HEK293 (cell line): ENCODE measurements around the gene BLOC1S1.
A peak's percentile ranks its signal among the peaks of the same experiment; 100 is the strongest.

Experiments
- CTCF ChIA-PET: fragments of 350-600 bp; formaldehyde crosslinking; extraction: SDS; loops from one replicate; lab custom pipeline; 2021; ENCODE audit warnings: antibody characterized with exemption; lab: Yijun Ruan, JAX
- POLR2A ChIA-PET: fragments of 300-600 bp; formaldehyde crosslinking; extraction: SDS; loops from one replicate; lab custom pipeline; 2020; ENCODE audit warnings: antibody characterized with exemption, inconsistent platforms; lab: Yijun Ruan, JAX
- H3K27ac ChIP-seq: fragments of 200-500 bp; sonication (Bioruptor generic); 2 replicates; pipeline ENCODE4 v1.5.1; 2014; ENCODE audit warnings: low read depth, low read length, control low read depth, inconsistent platforms; ENCODE audit errors: extremely low read depth
- H3K36me3 ChIP-seq, 2 experiments: fragments of 200-500 bp in 1 of 2; sonication (Bioruptor generic) in 1 of 2; 1 replicate in 1 of 2; 2 replicates in 1 of 2; pipeline ENCODE4 v1.5.1; 2014 to 2017; ENCODE audit warnings: inconsistent platforms in 2 of 2, low read length in 2 of 2; ENCODE audit not compliant: control insufficient read depth in 2 of 2, insufficient read depth in 1 of 2
- H3K4me1 ChIP-seq: fragments of 200-500 bp; sonication (Bioruptor generic); 2 replicates; pipeline ENCODE4 v1.5.1; 2014; ENCODE audit warnings: mild to moderate bottlenecking, low read length, inconsistent platforms; ENCODE audit not compliant: control insufficient read depth, insufficient read depth
- H3K4me3 ChIP-seq: 2 replicates; pipeline ENCODE4 v1.5.1; 2011; ENCODE audit warnings: low read depth, mild to moderate bottlenecking, control low read depth, low read length, moderate library complexity
- H3K9me3 ChIP-seq: fragments of 200-500 bp; sonication (Bioruptor generic); 2 replicates; pipeline ENCODE4 v1.5.1; 2014; ENCODE audit warnings: low read depth, low read length, inconsistent platforms; ENCODE audit not compliant: control insufficient read depth, insufficient read depth
- FEZF1 ChIP-seq: fragments of 450-650 bp; formaldehyde crosslinking; IDR thresholded peaks from 2 replicates; pipeline ENCODE4 v1.5.1; 2016; ENCODE audit warnings: missing biosample characterization, missing genetic modification characterization
- IKZF3 ChIP-seq: fragments of 450-650 bp; IDR thresholded peaks from 2 replicates; pipeline ENCODE4 v1.5.0; 2018; ENCODE audit warnings: missing biosample characterization, mild to moderate bottlenecking, missing genetic modification characterization, moderate library complexity
- SP7 ChIP-seq: fragments of 450-650 bp; formaldehyde crosslinking; IDR thresholded peaks from 2 replicates; pipeline ENCODE4 v1.5.1; 2016; ENCODE audit warnings: missing biosample characterization, missing genetic modification characterization
- ZBTB21 ChIP-seq: fragments of 450-650 bp; formaldehyde crosslinking; IDR thresholded peaks from 2 replicates; pipeline ENCODE4 v1.5.1; 2017; ENCODE audit warnings: missing biosample characterization, missing genetic modification characterization
- ZNF354C ChIP-seq: fragments of 450-650 bp; formaldehyde crosslinking; IDR thresholded peaks from 2 replicates; pipeline ENCODE4 v1.5.1; 2016; ENCODE audit warnings: missing biosample characterization, missing genetic modification characterization, low read depth, borderline replicate concordance
- ZNF391 ChIP-seq: fragments of 450-650 bp; formaldehyde crosslinking; IDR thresholded peaks from 2 replicates; pipeline ENCODE4 v1.5.1; 2016; ENCODE audit warnings: low read depth, missing biosample characterization, missing genetic modification characterization, borderline replicate concordance
- ZNF433 ChIP-seq: fragments of 450-650 bp; formaldehyde crosslinking; IDR thresholded peaks from 2 replicates; pipeline ENCODE4 v1.5.1; 2016; ENCODE audit warnings: missing biosample characterization, missing genetic modification characterization, low read depth
- ZNF473 ChIP-seq: fragments of 450-650 bp; formaldehyde crosslinking; IDR thresholded peaks from 2 replicates; pipeline ENCODE4 v1.5.1; 2017; ENCODE audit warnings: missing biosample characterization, missing genetic modification characterization
- ZNF623 ChIP-seq: fragments of 450-650 bp; formaldehyde crosslinking; IDR thresholded peaks from 2 replicates; pipeline ENCODE4 v1.5.1; 2016; ENCODE audit warnings: missing biosample characterization, missing genetic modification characterization
- ZNF658 ChIP-seq: fragments of 450-650 bp; formaldehyde crosslinking; IDR thresholded peaks from 2 replicates; pipeline ENCODE4; 2016; ENCODE audit warnings: missing biosample characterization, missing genetic modification characterization
- ZNF843 ChIP-seq: fragments of 450-650 bp; formaldehyde crosslinking; IDR thresholded peaks from 2 replicates; pipeline ENCODE4 v1.5.1; 2016; ENCODE audit warnings: missing biosample characterization, missing genetic modification characterization
- ZSCAN16 ChIP-seq: fragments of 450-650 bp; formaldehyde crosslinking; IDR thresholded peaks from 2 replicates; pipeline ENCODE4 v1.5.1; 2016; ENCODE audit warnings: missing biosample characterization, missing genetic modification characterization
- TF ChIP-seq, protein P1 (sequence below): fragments of 450-650 bp; formaldehyde crosslinking; IDR thresholded peaks from 2 replicates; pipeline ENCODE4 v1.5.1; 2016; ENCODE audit warnings: missing biosample characterization, missing genetic modification characterization
- TF ChIP-seq, protein P2 (sequence below): fragments of 450-650 bp; formaldehyde crosslinking; IDR thresholded peaks from 2 replicates; pipeline ENCODE4 v1.5.1; 2016; ENCODE audit warnings: missing biosample characterization, missing genetic modification characterization
- TF ChIP-seq, protein P3 (sequence below): fragments of 450-650 bp; formaldehyde crosslinking; IDR thresholded peaks from 2 replicates; pipeline ENCODE4 v1.5.1; 2017; ENCODE audit warnings: missing biosample characterization, mild to moderate bottlenecking, missing genetic modification characterization, moderate library complexity
- TF ChIP-seq, protein P4 (sequence below): fragments of 450-650 bp; formaldehyde crosslinking; IDR thresholded peaks from 2 replicates; pipeline ENCODE4 v1.5.1; 2017; ENCODE audit warnings: missing biosample characterization, missing genetic modification characterization
- TF ChIP-seq, protein P5 (sequence below): fragments of 450-650 bp; formaldehyde crosslinking; IDR thresholded peaks from 2 replicates; pipeline ENCODE4 v1.5.1; 2016; ENCODE audit warnings: missing biosample characterization, missing genetic modification characterization

BLOC1S1 gene

DNA sequence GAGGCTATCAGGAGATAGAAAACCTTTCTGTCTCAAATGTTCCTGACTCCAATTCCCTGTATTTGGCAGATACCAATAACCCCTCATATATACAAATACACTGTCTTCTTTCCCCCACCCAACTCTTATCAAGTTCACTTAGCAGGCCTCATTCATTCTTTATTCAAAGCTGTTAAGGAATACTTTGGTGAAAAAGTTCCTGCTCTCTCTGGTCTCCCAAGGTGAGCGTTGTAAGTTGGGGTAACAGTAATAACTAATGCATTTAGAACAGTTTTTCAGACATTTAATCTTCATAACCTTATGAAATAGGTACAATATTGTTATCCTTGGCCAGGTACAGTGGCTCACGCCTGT, 23.2 kb downstream of the BLOC1S1 start:
- ChIA-PET CTCF (interaction anchor here (0.6 to 6.8 kb wide), 51 partner anchors 9 to 1021 kb away, joined by 3 to 127 read pairs (median 7); partner anchors contain the start of genes CD63, DNAJC14, ORMDL2 and RDH5), POLR2A (interaction anchor here (1.0 to 3.4 kb wide), 12 partner anchors 8 to 378 kb away, joined by 3 to 24 read pairs (median 4); partner anchors contain the start of genes CD63, DNAJC14, PA2G4 and PYM1)
- Histone ChIP-seq H3K9me3 (no peaks in the 10 kb centered on the region), H3K36me3 (no peaks in the 10 kb centered on the region), H3K27ac (no peak overlapping the region), H3K4me3 (no peak overlapping the region), H3K4me1 (peaks cover 11% of the 10 kb centered on the region; the same call in 1 of the 2 replicates)
- TF ChIP-seq, protein P1, sequence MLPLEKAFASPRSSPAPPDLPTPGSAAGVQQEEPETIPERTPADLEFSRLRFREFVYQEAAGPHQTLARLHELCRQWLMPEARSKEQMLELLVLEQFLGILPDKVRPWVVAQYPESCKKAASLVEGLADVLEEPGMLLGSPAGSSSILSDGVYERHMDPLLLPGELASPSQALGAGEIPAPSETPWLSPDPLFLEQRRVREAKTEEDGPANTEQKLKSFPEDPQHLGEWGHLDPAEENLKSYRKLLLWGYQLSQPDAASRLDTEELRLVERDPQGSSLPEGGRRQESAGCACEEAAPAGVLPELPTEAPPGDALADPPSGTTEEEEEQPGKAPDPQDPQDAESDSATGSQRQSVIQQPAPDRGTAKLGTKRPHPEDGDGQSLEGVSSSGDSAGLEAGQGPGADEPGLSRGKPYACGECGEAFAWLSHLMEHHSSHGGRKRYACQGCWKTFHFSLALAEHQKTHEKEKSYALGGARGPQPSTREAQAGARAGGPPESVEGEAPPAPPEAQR (tag by site-specific recombination) = no peak
- TF ChIP-seq ZSCAN16 (tag by site-specific recombination) (no peak), ZBTB21 (tag by site-specific recombination) (no peak), ZNF843 (tag by site-specific recombination) (0 out of 2 replicates have a peak, but pooled peaks have one; percentile 1), ZNF354C (tag by site-specific recombination) (no peak), ZNF391 (tag by site-specific recombination) (no peak), ZNF658 (tag by site-specific recombination) (no peak), ZNF473 (tag by site-specific recombination) (no peak), IKZF3 (tag by site-specific recombination) (0 out of 2 replicates have a peak, but pooled peaks have one; percentile 7), ZNF433 (tag by site-specific recombination) (no peak)
- TF ChIP-seq, protein P2, sequence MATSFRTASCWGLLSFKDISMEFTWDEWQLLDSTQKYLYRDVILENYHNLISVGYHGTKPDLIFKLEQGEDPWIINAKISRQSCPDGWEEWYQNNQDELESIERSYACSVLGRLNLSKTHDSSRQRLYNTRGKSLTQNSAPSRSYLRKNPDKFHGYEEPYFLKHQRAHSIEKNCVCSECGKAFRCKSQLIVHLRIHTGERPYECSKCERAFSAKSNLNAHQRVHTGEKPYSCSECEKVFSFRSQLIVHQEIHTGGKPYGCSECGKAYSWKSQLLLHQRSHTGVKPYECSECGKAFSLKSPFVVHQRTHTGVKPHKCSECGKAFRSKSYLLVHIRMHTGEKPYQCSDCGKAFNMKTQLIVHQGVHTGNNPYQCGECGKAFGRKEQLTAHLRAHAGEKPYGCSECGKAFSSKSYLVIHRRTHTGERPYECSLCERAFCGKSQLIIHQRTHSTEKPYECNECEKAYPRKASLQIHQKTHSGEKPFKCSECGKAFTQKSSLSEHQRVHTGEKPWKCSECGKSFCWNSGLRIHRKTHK = no peak
- TF ChIP-seq, protein P3, sequence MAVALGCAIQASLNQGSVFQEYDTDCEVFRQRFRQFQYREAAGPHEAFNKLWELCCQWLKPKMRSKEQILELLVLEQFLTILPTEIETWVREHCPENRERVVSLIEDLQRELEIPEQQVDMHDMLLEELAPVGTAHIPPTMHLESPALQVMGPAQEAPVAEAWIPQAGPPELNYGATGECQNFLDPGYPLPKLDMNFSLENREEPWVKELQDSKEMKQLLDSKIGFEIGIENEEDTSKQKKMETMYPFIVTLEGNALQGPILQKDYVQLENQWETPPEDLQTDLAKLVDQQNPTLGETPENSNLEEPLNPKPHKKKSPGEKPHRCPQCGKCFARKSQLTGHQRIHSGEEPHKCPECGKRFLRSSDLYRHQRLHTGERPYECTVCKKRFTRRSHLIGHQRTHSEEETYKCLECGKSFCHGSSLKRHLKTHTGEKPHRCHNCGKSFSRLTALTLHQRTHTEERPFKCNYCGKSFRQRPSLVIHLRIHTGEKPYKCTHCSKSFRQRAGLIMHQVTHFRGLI = no peak

DNA sequence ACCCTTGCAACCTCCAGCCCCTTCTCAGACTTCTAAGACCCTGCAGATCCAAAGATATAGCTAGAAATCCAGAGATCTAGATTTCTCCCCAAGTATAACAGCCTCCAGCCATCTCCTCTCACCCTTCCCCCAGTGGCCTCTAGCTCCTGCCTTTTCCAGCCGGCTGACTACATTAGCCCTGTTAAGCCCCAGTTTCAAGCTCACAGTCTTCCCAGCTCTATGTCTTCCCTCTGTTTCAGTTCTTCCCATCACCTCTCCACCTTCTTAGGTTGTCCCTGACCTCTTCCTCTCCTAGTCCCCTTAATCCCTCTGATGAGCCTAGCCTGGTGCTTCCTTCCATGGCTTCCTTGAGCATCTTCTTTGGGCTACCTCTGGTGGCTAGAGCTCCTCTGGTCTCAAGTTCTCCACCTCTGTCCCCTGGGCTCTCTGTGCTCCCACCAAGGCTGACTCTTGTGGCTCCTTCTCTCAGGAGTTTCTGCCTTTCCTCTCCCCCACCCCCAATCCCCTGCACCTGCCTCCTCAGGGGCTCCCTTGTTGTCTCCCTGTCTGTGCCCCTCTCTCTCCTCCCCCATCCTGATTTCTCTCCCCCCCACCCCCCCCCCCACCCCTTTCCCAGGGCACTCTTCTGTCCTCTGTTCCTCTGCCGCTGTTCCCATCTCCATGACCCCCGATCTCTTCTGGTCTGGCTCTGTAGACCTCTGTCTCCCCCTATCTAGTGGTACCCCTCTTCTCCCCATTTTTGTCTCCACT, 26.3 kb downstream of the BLOC1S1 start:
- ChIA-PET CTCF (interaction anchor here (0.6 to 6.1 kb wide), 6 partner anchors 48 to 302 kb away, joined by 3 to 79 read pairs (median 3); no protein-coding TSS in a partner anchor), POLR2A (interaction anchor here (0.7 to 2.5 kb wide), 5 partner anchors 12 to 255 kb away, joined by 3 to 17 read pairs (median 4); partner anchors contain the start of genes CD63, ORMDL2, RAB5B and SUOX)
- peaks cover 21% of the 10 kb centered on the region; the same call in 1 of the 2 replicates for H3K4me1 ChIP-seq
- peaks cover 0 to 6% of the 10 kb centered on the region in 2 experiments; a peak in 1 of 3 replicates for H3K36me3 ChIP-seq
- H3K27ac ChIP-seq = no peak overlapping the region
- H3K4me3 ChIP-seq = no peak overlapping the region; the same call in 1 of the 2 replicates
- no peaks in the 10 kb centered on the region for H3K9me3 ChIP-seq
- TF ChIP-seq SP7 (no peak), FEZF1 (tag by site-specific recombination) (peak; percentile 85), ZNF623 (tag by site-specific recombination) (no peak)
- TF ChIP-seq, protein P4, sequence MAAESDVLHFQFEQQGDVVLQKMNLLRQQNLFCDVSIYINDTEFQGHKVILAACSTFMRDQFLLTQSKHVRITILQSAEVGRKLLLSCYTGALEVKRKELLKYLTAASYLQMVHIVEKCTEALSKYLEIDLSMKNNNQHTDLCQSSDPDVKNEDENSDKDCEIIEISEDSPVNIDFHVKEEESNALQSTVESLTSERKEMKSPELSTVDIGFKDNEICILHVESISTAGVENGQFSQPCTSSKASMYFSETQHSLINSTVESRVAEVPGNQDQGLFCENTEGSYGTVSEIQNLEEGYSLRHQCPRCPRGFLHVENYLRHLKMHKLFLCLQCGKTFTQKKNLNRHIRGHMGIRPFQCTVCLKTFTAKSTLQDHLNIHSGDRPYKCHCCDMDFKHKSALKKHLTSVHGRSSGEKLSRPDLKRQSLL (tag by site-specific recombination) = peak; percentile 68; the same call in 1 of the 2 replicates
- TF ChIP-seq, protein P5, sequence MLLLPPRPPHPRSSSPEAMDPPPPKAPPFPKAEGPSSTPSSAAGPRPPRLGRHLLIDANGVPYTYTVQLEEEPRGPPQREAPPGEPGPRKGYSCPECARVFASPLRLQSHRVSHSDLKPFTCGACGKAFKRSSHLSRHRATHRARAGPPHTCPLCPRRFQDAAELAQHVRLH (tag by site-specific recombination) = no peak
